Stimulated activated CD4-positive, alpha-beta T cell treated with anti-CD3 and anti-CD28 coated beads, Interleukin-12 subunit alpha, Interleukin-12 subunit beta, amount 100 ng/mL, for 24 hours (primary cell): ENCODE results near the gene CCDC167.

Experiments
- DNase-seq, 2 experiments: peaks; one replicate each; pipeline ENCODE4 v3.0.0-alpha.2; 2020; ENCODE audit warnings: low read depth in 2 of 2

CCDC167 gene

GRCh38 chr6:37530297-37530696, 30.6 kb upstream of the CCDC167 start:
- no peak for DNase-seq

DNA sequence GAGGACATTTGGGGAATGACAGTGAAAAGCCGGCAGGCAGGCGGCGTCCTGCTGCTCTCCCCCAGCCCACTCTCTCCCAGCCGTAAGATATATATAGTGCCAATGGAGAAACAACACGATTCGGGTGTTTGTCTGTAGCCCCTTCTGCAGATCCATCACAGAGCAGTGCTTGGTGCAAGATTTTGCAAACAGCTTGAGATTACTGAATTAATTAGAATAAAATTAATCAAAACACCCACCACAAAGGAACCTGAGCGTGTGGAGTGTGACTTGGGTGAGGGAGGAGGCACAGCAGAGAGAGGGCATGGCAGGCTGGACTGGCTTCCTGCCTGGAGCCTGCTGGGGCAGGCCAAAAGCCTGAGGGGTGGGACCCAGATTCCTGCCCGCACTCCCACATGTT, 28.8 kb upstream of the CCDC167 start:
- DNase-seq: no peak

DNA sequence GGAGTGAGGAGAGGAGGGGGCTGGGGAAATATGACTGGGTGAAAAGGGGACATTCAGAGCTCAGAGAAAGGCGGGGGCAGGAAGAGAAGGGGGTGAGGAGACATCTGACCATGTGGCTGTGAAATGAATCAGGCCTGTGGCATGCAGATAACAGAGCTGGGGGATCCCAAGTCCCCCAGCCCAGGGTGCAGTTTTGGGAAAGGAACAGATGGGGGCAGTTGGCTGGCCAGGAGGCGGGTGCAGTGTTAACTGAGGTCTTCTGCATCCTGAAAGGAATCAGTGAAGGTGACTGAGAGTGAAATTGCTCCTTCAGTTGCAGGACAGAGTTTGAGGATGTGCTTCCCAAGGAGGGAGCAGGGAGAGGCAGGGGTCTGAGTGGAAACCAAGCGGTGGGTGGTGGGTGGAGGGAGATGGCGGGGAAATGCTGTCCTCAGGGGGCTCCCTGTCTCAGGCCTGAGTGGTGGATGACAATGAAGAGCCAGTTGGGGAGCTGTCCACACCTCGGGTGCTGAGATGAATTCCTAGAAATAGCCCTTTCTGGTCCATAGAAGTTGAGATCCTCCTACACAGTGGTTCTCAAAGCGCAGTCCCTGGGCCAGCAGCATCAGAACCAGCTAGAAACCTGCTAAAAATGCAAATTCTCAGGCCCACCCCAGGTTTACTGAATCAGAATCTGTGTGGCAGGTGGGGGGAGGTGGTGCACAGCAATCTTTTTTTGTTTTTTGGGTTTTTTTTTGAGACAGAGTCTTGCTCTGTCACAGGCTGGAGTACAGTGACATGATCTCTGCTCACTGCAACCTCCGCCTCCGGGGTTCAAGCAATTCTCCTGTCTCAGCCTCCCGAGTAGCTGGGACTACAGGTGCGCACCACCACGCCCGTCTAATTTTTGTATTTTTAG, 26.0 kb upstream of the CCDC167 start:
- no peak for DNase-seq

GRCh38 chr6:37524970-37525318, 25.3 kb upstream of the CCDC167 start:
- DNase-seq: no peak

- no peak for DNase-seq
Observed at GRCh38 chr6:37524025-37524969, 24.6 kb upstream of the CCDC167 start.

- no peak for DNase-seq
Observed at GRCh38 chr6:37523412-37523811, 23.7 kb upstream of the CCDC167 start.

DNA sequence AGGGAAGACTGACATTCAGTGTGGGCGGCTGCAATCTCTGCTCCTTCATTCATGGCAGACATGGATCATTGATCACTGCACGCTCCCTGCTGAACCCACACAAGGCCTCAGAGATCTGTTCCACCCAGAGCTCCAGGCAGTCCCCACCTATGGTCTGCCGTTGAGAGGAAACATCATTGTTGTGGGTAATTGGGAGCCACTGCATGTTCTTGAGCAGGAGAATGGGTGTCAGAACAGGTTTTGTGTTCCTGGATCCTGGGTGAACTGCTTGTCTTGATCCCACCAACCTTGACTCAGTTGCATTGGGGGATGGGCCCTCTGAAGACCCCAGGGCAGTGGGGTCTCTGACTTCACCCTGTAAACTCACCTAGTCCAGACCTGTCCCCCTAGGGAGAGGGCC, 23.1 kb upstream of the CCDC167 start:
- DNase-seq: no peak

DNA sequence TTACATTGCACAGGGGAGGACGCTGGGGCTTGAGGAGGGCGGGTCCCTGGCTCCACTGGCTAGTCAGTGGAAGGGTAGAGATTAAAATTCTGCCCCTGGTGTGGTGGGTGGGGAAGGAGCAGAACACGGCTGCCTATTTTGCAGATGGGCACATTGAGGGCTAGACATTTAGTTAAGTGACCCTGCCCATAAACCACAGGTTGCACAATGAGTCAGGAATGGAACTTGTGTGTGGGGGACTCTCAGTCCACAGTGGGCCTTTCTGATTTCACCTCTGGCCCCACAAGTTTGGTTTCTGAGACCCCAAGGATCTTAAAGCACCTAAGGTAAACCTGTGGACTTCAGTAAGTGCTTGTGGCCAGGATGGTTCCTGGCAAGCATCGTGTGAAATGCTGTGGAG, 22.0 kb upstream of the CCDC167 start:
- no peak for DNase-seq

DNA sequence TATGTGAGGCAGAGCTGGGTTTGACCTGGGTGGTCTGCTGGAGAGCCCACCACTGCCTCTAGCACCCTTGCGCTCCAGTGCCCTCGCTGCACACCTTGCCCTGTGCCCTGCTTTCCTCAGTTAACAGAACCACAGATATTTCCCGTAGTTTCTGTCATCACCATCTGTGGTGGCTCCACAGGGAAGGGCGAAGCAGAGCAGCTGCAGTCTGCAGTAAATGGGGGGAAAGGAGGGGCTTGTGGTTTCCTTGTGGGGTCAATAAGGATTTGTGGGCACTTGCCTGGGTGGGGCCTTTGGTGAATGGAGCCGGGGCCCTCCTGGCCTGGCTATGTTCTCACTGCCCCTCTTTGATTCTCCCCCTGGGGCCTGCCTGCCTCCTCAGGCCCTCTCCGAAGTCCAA, 21.2 kb upstream of the CCDC167 start:
- DNase-seq: no peak

GRCh38 chr6:37519461-37519860, 19.8 kb upstream of the CCDC167 start:
- DNase-seq: no peak

DNA sequence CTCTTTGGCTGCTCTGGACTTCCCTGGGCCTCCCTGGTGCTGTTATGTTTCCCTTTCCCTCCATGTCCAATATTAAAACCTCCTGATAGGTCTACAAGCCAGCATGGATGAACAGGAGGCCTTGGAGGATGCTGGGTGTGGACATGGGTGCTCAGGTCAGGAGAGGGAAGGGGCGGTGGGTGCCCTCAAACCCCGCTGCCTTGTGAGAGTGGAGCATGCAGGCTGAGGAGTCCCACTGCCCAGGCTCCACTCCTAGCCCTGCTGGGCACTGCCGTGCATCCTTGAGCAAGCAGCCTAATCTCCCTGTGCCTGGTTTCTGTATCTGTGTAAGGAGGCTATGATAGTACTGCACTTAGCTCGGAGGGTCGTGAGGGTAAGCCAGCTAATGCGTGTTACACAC, 18.4 kb upstream of the CCDC167 start:
- no peak for DNase-seq

GRCh38 chr6:37517411-37517812, 17.7 kb upstream of the CCDC167 start:
- DNase-seq: peak; percentile 47 to 62

DNA sequence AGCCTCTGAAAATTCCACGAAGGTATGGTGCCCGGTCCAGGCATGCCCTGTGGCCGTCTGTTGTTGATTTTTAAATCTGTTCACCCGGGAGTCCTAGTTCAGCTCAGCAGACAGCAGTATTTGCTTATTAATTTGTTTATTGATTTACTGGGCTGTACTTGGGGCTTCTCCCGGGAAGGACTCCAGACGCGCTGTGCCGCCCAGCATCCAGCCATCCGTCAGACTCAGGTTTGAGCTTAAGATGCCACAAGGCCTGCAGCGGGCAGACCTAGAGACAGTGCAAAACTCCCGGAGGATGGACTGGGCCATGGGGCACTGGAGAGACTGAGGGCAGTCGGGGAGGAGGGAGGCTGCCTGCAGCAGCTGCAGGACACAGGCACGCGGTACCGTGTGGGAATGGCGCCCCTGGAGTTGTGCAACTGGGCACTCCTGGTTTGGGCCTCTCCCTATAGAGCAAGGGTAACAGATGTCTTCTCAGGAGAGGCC, 17.3 kb upstream of the CCDC167 start:
- DNase-seq: no peak

GRCh38 chr6:37516076-37516919, 16.6 kb upstream of the CCDC167 start:
- peak; percentile 76 to 82 for DNase-seq

DNA sequence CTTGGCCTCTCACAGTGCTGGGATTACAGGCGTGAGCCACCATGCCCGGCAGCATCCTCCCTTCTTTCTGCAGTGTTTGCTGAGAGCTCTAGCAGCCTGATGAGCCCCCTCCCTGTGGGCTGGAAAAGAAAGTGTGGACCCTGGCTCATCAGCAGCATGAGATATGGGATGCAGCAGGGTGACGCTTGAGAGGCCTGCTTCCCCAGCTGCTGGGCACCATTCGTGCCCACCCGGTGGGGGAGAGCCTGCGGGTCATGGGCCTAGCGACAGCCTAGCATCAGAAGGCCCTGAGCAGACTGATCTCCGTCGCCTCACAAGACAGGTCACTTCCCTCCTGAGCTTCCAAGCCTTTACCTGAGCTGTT, 16.0 kb upstream of the CCDC167 start:
- DNase-seq: no peak

DNA sequence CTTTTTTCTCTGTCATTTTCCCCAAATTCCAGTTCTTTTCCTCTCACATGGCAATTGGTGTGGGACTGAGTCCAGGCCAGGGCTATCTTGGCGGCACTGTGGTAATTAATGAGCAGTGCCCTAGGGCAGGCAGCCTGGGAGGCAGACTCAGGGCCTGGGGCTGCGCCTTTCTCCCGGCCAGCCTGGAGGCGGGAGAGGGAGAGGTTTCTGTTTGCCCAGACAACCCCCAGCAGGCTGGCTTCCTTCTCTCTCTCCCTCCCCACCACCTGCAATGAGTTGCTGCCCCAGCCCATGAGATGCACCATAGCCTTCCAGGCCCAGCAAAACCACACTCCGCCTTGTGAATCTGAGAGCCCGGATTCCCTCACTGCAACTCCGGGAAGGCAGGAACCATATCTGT, 15.1 kb upstream of the CCDC167 start:
- no peak for DNase-seq

DNA sequence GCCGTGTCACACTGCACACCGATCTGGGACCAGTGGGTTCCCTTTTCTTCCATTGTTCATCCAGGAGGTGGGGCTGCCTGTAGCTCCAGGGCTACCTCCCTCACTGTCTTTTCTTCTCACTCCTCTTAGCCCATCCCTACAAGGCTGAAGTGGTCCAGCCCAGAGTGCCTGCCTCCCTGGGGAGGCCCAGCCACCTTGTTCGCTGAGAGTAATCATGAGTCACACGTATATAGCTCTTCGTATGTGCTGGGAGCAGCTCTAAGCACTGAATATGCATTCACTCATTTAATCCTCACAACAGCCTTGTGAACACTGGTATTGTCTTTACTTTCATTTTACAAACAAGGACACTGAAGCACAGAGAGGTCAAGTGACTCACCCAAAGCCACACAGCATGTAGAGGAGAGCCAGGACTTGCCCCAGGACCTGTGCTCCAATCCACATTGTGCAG, 14.7 kb upstream of the CCDC167 start:
- DNase-seq: peak in 1 of 2 experiments; percentile 45

GRCh38 chr6:37513576-37513975, 13.9 kb upstream of the CCDC167 start:
- DNase-seq: no peak

- DNase-seq: no peak
Observed at GRCh38 chr6:37513155-37513554, 13.5 kb upstream of the CCDC167 start.

GRCh38 chr6:37512400-37513011, 12.8 kb upstream of the CCDC167 start:
- no peak for DNase-seq

- no peak for DNase-seq
Observed at GRCh38 chr6:37511910-37512399, 12.3 kb upstream of the CCDC167 start.
